ENCODE measurements around the gene BBLN. TPM values are rescaled to one million over a fixed set of nuclear protein-coding genes. Genes with fewer than 3 reads are reported as not detected.

The BBLN gene
- total RNA-seq, 4 donors from 2014 or later: 139 to 165 (median 145) TPM

GRCh38 chr9:128185979-128186965 is 26.2 kb downstream of the BBLN start:
- Histone ChIP-seq H3K4me1 (peaks cover 0 to 13% (median 6%) of the 10 kb centered on the region in 3 donors), H3K9me3 (no peaks in the 10 kb centered on the region), H3K27me3 (no peaks in the 10 kb centered on the region), H3K27ac (no peak overlapping the region), H3K36me3 (peaks cover 0 to 78% of the 10 kb centered on the region in 2 donors), H3K4me3 (no peak overlapping the region)
- no peak for TF ChIP-seq EP300 (IDR thresholded peaks at IDR 0.05)
- TF ChIP-seq POLR2AphosphoS5 (IDR thresholded peaks at IDR 0.05): no peak
- TF ChIP-seq, protein P1, sequence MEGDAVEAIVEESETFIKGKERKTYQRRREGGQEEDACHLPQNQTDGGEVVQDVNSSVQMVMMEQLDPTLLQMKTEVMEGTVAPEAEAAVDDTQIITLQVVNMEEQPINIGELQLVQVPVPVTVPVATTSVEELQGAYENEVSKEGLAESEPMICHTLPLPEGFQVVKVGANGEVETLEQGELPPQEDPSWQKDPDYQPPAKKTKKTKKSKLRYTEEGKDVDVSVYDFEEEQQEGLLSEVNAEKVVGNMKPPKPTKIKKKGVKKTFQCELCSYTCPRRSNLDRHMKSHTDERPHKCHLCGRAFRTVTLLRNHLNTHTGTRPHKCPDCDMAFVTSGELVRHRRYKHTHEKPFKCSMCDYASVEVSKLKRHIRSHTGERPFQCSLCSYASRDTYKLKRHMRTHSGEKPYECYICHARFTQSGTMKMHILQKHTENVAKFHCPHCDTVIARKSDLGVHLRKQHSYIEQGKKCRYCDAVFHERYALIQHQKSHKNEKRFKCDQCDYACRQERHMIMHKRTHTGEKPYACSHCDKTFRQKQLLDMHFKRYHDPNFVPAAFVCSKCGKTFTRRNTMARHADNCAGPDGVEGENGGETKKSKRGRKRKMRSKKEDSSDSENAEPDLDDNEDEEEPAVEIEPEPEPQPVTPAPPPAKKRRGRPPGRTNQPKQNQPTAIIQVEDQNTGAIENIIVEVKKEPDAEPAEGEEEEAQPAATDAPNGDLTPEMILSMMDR (IDR thresholded peaks at IDR 0.05): no peak
- TF ChIP-seq POLR2A (IDR thresholded peaks at IDR 0.05): no peak
- no peak for ATAC-seq
- 86 to 100% methylated on average over 4 to 11 of the region's 11 CpGs for WGBS, 2 donors (ENCODE audit: low coverage in 1 of 2)

DNA sequence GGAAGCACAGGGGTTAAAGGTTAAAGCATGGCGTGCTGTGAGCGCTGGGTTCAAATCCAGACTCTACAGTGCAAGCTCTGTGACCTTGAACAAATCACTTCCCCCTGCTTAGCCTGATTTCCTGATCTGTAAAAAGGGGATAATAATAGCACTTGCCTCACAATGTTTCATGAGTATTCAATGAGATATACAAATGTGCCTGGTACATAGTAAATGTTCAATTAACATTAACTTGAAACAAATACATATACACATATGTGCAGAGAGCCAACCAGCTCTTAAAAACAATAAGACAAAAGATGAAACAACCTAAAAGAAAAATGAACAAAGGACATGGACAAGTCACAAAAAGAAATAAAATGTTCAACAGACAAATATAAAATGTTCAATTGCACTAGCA is 27.3 kb downstream of the BBLN start:
- Histone ChIP-seq H3K9me3 (no peaks in the 10 kb centered on the region), H3K27ac (no peak overlapping the region), H3K4me3 (no peak overlapping the region), H3K27me3 (no peaks in the 10 kb centered on the region), H3K4me1 (peaks cover 0 to 19% (median 6%) of the 10 kb centered on the region in 3 donors), H3K36me3 (peaks cover 0 to 77% of the 10 kb centered on the region in 2 donors)
- WGBS, 2 donors (ENCODE audit: low coverage in 1 of 2): 87 to 100% methylated on average over 2 of the region's 2 CpGs
- no peak for ATAC-seq
- no peak for TF ChIP-seq POLR2A (IDR thresholded peaks at IDR 0.05)
- TF ChIP-seq, protein P1 (IDR thresholded peaks at IDR 0.05): no peak
- no peak for TF ChIP-seq POLR2AphosphoS5 (IDR thresholded peaks at IDR 0.05)

GRCh38 chr9:128188209-128188608 is 28.1 kb downstream of the BBLN start:
- Histone ChIP-seq H3K9me3 (no peaks in the 10 kb centered on the region), H3K4me1 (peaks cover 0 to 28% (median 9%) of the 10 kb centered on the region in 3 donors), H3K27ac (no peak overlapping the region), H3K36me3 (peaks cover 0 to 68% of the 10 kb centered on the region in 2 donors), H3K27me3 (no peaks in the 10 kb centered on the region), H3K4me3 (no peak overlapping the region)
- 14 to 54% methylated on average over 1 of the region's 1 CpG for WGBS, 2 donors (ENCODE audit: low coverage in 1 of 2)
- no peak for TF ChIP-seq POLR2A (IDR thresholded peaks at IDR 0.05)
- no peak for TF ChIP-seq EP300 (IDR thresholded peaks at IDR 0.05)
- TF ChIP-seq, protein P1 (IDR thresholded peaks at IDR 0.05): no peak
- no peak for TF ChIP-seq POLR2AphosphoS5 (IDR thresholded peaks at IDR 0.05)
- no peak for ATAC-seq

DNA sequence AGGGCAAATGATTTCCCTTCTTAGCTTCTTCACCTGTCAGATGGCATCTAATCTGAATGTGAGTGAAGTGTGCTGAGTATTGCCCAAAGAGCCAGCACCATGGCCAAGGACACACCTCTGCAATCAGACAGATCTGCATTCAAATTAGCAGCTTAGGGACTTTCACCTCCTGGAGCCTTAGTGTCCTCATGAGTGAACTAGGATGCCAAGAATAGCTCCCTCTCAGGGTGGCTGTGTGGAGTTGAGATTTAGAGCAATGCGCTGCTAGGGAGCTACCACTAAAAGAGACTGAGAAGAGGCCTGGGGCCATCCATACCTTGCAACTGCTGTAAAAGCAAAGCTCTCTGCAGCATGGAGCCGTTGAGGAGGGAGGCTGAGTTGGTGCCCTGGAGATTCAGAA is 29.9 kb downstream of the BBLN start:
- TF ChIP-seq, protein P1 (IDR thresholded peaks at IDR 0.05): no peak
- TF ChIP-seq POLR2AphosphoS5 (IDR thresholded peaks at IDR 0.05) (no peak), EP300 (IDR thresholded peaks at IDR 0.05) (no peak), POLR2A (IDR thresholded peaks at IDR 0.05) (no peak)
- peak overlapping the region in 1 of 2 donors; percentile 94 for H3K4me3 ChIP-seq
- peaks cover 0 to 29% (median 9%) of the 10 kb centered on the region in 3 donors for H3K4me1 ChIP-seq
- H3K27ac ChIP-seq: no peak overlapping the region
- no peaks in the 10 kb centered on the region for H3K27me3 ChIP-seq
- peaks cover 0 to 50% of the 10 kb centered on the region in 2 donors for H3K36me3 ChIP-seq
- WGBS, 2 donors (ENCODE audit: low coverage in 1 of 2): 100% methylated on average over 1 of the region's 2 CpGs; no CpG with 5 or more reads in 1 of the 2 donors
- ATAC-seq: no peak
- no peaks in the 10 kb centered on the region for H3K9me3 ChIP-seq
